Hematopoietic multipotent progenitor cell treated with erythropoietin and hydrocortisone succinate and interleukin-3 and kit ligand, for 6 days (in vitro differentiated cells): Measurements from ENCODE around the gene NR0B1.

Source experiments
- DNase-seq: peaks from one replicate; pipeline ENCODE4 v3.0.0-alpha.2; 2015

The NR0B1 gene

DNA sequence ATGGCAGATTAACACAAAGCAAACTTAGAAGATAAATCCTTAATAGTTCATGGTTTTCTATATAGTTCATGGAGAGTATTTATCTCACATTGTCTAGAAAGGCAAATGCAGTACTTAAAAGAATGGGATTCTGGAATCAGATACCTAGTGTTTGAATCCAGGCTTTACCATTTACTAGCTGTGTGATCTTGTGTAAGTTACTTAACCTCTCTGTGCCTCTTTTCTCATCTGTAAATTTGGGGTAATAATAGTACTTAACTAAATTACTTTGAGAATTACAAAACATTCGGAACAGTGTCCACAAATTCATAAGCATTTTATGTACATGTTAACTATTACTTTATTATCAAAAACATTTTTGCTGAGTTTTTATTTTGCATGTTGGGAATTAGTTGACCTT, 46.4 kb downstream of the NR0B1 start:
- no peak for DNase-seq

DNA sequence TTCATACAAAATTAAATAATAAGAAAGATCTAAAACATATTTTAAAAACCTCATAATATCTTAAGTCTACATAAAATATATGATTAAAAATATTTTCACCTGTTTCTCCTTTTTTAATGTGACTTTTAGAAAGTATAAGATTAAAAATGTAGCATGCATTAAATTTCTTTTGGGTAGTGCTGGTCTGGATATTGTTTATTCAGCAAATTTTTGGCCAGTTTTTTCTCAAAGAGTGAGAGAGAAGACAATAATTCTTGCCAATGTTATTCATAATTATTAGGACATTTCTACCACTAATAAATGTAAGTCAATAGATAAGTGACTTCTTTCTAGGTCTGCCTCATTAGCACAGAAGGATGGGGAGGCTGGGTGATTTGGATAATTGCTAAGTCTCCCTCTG, 48.2 kb downstream of the NR0B1 start:
- no peak for DNase-seq

DNA sequence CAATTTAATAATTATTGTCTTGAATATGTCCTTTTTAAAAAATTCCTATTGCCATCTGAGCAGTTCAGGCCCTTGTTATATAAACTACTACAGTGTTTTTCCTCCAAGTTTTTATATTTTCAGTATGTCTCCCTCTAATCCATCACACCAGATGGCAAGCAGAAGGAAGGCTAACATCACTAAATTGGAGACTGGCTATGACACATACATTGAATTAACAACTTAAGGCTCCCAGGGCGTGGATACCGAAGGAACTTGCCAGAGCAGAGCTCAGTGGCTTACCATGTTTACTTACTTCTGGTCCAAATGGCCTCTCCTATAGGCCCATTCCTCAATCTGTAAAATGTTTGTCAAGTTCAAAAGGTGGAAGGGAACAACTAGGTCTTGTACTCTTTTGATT, 49.3 kb downstream of the NR0B1 start:
- no peak for DNase-seq
